Loucy (cell line): ENCODE measurements around the gene COL26A1.

Experiments used
- H2AFZ ChIP-seq: fragments of 200-600 bp; sonication (generic); 2 replicates; pipeline ENCODE4 v1.6.0; 2016; ENCODE audit warnings: antibody characterized with exemption, mild to moderate bottlenecking, low read length, moderate library complexity
- H3F3A ChIP-seq: fragments of 200-600 bp; 2 replicates; pipeline ENCODE4 v1.6.0; 2016; ENCODE audit warnings: antibody characterized with exemption, low read depth, mild to moderate bottlenecking
- H3K27me3 ChIP-seq: fragments of 200-600 bp; sonication (generic); 2 replicates; pipeline ENCODE4 v1.6.1; 2014; ENCODE audit warnings: low read length, mild to moderate bottlenecking; ENCODE audit not compliant: insufficient read depth, poor library complexity, severe bottlenecking
- H3K36me3 ChIP-seq: fragments of 200-600 bp; sonication (generic); 2 replicates; pipeline ENCODE4 v1.6.1; 2016; ENCODE audit warnings: low read length; ENCODE audit not compliant: insufficient read depth
- H3K4me1 ChIP-seq: fragments of 200-600 bp; sonication (generic); 2 replicates; pipeline ENCODE4 v1.5.1; 2014; ENCODE audit warnings: low read length, mild to moderate bottlenecking; ENCODE audit not compliant: insufficient read depth, poor library complexity, severe bottlenecking
- H3K4me2 ChIP-seq: fragments of 200-600 bp; sonication (generic); 2 replicates; pipeline ENCODE4 v1.6.0; 2014; ENCODE audit warnings: antibody characterized with exemption, low read length, low read depth, mild to moderate bottlenecking; ENCODE audit not compliant: poor library complexity, severe bottlenecking
- H3K4me3 ChIP-seq: fragments of 200-600 bp; sonication (generic); 2 replicates; pipeline ENCODE4 v1.5.1; 2014; ENCODE audit warnings: low read length, mild to moderate bottlenecking, mixed read lengths; ENCODE audit not compliant: poor library complexity, severe bottlenecking
- H3K79me2 ChIP-seq: fragments of 200-600 bp; sonication (generic); 2 replicates; pipeline ENCODE4 v1.6.1; 2014; ENCODE audit warnings: low read length; ENCODE audit not compliant: insufficient read depth
- H3K9ac ChIP-seq: fragments of 200-600 bp; sonication (generic); 2 replicates; pipeline ENCODE4 v1.6.0; 2014; ENCODE audit warnings: mild to moderate bottlenecking, low read depth, low read length, moderate library complexity; ENCODE audit not compliant: poor library complexity, severe bottlenecking
- H3K9me2 ChIP-seq: fragments of 200-600 bp; sonication (generic); replicated peaks from 2 replicates; pipeline ENCODE4 v1.6.1; 2016; ENCODE audit warnings: low read depth, low read length, mixed read lengths
- H3K9me3 ChIP-seq: fragments of 200-600 bp; sonication (generic); 2 replicates; pipeline ENCODE4 v1.6.1; 2014; ENCODE audit warnings: mild to moderate bottlenecking, antibody characterized with exemption, low read length, low read depth; ENCODE audit not compliant: insufficient read depth
- H4K20me1 ChIP-seq: fragments of 200-600 bp; sonication (generic); 2 replicates; pipeline ENCODE4 v1.6.0; 2014; ENCODE audit warnings: antibody characterized with exemption, low read length, mild to moderate bottlenecking; ENCODE audit not compliant: insufficient read depth, poor library complexity, severe bottlenecking
- CTCF ChIP-seq: fragments of 200-600 bp; sonication (generic); conservative IDR thresholded peaks from 2 replicates; pipeline ENCODE4 v1.5.1; 2014; ENCODE audit warnings: mild to moderate bottlenecking, antibody characterized with exemption, low read length
- EZH2phosphoT487 ChIP-seq: fragments of 200-600 bp; IDR thresholded peaks from 2 replicates; pipeline ENCODE4 v1.6.1; 2018; ENCODE audit warnings: antibody characterized with exemption, mild to moderate bottlenecking, moderate library complexity, borderline replicate concordance

The COL26A1 gene

GRCh38 chr7:101368422-101369165, 5.9 kb downstream of the COL26A1 start:
- H3K4me3 ChIP-seq: no peak overlapping the region
- no peaks in the 10 kb centered on the region for H3K9me2 ChIP-seq
- no peaks in the 10 kb centered on the region for H3K9me3 ChIP-seq
- H3K79me2 ChIP-seq: no peaks in the 10 kb centered on the region
- H4K20me1 ChIP-seq: no peaks in the 10 kb centered on the region
- no peak overlapping the region for H3K9ac ChIP-seq
- H3K4me1 ChIP-seq: peaks cover 5% of the 10 kb centered on the region
- no peaks in the 10 kb centered on the region for H3K36me3 ChIP-seq
- no peaks in the 10 kb centered on the region for H3F3A ChIP-seq
- no peak overlapping the region for H3K4me2 ChIP-seq
- TF ChIP-seq EZH2phosphoT487 (no peak), CTCF (no peak)
- H3K27me3 ChIP-seq: no peaks in the 10 kb centered on the region
- no peak overlapping the region for H2AFZ ChIP-seq

GRCh38 chr7:101370836-101371235, 8.2 kb downstream of the COL26A1 start:
- Histone ChIP-seq H3K9ac (no peak overlapping the region), H3K79me2 (no peaks in the 10 kb centered on the region), H3K4me1 (peaks cover 5% of the 10 kb centered on the region), H3K9me3 (no peaks in the 10 kb centered on the region), H3F3A (no peaks in the 10 kb centered on the region), H3K4me3 (no peak overlapping the region), H4K20me1 (no peaks in the 10 kb centered on the region), H3K36me3 (no peaks in the 10 kb centered on the region), H2AFZ (no peak overlapping the region), H3K9me2 (no peaks in the 10 kb centered on the region), H3K4me2 (no peak overlapping the region), H3K27me3 (no peaks in the 10 kb centered on the region)
- no peak for TF ChIP-seq CTCF
- TF ChIP-seq EZH2phosphoT487: no peak

GRCh38 chr7:101373812-101374614, 11.3 kb downstream of the COL26A1 start:
- Histone ChIP-seq H3K27me3 (no peaks in the 10 kb centered on the region), H4K20me1 (no peaks in the 10 kb centered on the region), H3F3A (no peaks in the 10 kb centered on the region), H3K9ac (no peak overlapping the region), H3K36me3 (no peaks in the 10 kb centered on the region), H3K9me3 (no peaks in the 10 kb centered on the region), H3K9me2 (no peaks in the 10 kb centered on the region), H3K79me2 (no peaks in the 10 kb centered on the region), H3K4me2 (no peak overlapping the region), H2AFZ (no peak overlapping the region), H3K4me3 (no peak overlapping the region), H3K4me1 (peaks cover 5% of the 10 kb centered on the region)
- TF ChIP-seq CTCF (no peak), EZH2phosphoT487 (no peak)
